ENCODE results near the gene IFNA17. TPM values are rescaled to one million over a fixed set of nuclear protein-coding genes. Genes with fewer than 3 reads are reported as not detected.

IFNA17 gene
- total RNA-seq: not detected
- polyA plus RNA-seq: not detected

DNA sequence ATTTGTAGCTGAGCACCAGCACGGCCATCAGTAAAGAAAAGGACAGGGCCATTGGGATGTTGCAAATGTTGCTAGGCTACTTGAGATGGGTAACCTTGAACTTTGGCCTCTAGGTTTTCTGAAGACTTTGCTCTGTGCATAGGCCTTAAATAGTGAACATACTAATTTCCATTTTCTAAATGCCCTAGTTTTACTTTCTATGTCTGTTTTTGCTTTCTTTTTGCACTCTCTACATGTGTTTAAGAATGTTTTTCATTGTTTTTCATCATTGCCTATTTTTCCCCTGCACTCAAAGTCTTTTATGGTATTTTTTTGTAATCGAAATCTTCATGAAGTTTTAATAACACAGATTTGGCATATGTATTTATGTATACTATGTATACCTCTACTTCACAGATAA is at the start of gene IFNA17:
TSS of gene IFNA17 (minus strand) at position 101 of the 400 bp plus-strand sequence. CDS start at position 52, 49 bp downstream.
- no peaks in the 10 kb centered on the region for H3K36me3 ChIP-seq
- no peaks in the 10 kb centered on the region for H3K27me3 ChIP-seq
- intact Hi-C loops (cut with DNase I): no loop called here
- H3K27ac ChIP-seq: no peak within 1 kb of the TSS
- no peak for TF ChIP-seq POLR2AphosphoS5 (IDR thresholded peaks at IDR 0.05)
- TF ChIP-seq, protein P1, sequence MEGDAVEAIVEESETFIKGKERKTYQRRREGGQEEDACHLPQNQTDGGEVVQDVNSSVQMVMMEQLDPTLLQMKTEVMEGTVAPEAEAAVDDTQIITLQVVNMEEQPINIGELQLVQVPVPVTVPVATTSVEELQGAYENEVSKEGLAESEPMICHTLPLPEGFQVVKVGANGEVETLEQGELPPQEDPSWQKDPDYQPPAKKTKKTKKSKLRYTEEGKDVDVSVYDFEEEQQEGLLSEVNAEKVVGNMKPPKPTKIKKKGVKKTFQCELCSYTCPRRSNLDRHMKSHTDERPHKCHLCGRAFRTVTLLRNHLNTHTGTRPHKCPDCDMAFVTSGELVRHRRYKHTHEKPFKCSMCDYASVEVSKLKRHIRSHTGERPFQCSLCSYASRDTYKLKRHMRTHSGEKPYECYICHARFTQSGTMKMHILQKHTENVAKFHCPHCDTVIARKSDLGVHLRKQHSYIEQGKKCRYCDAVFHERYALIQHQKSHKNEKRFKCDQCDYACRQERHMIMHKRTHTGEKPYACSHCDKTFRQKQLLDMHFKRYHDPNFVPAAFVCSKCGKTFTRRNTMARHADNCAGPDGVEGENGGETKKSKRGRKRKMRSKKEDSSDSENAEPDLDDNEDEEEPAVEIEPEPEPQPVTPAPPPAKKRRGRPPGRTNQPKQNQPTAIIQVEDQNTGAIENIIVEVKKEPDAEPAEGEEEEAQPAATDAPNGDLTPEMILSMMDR (IDR thresholded peaks at IDR 0.05): no peak
- no peak for TF ChIP-seq POLR2A (IDR thresholded peaks at IDR 0.05)
- TF ChIP-seq EP300 (IDR thresholded peaks at IDR 0.05): no peak
- WGBS, 2 donors: 77% methylated on average over 2 of the region's 2 CpGs
- no peak within 1 kb of the TSS for H3K4me3 ChIP-seq
- no peaks in the 10 kb centered on the region for H3K4me1 ChIP-seq
- DNase-seq: no peak
- H3K9me3 ChIP-seq: no peaks in the 10 kb centered on the region

DNA sequence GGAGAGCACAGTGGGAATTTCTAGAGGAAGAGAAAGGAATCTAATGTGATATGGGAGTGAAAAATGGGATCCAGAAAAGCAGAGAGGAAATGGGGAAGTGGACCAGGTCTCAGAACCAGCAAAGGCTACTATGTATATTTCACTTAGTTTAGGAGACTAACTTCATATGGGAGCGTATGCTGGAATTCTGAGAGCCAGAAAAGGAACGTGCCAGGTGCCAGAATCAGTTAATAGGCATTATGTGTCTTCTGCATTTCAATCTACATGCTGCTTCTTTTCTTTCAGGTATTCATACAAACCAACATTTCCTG is 40.3 kb upstream of the IFNA17 start:
- Histone ChIP-seq H3K36me3 (no peaks in the 10 kb centered on the region), H3K27me3 (no peaks in the 10 kb centered on the region), H3K4me1 (no peaks in the 10 kb centered on the region), H3K9me3 (no peaks in the 10 kb centered on the region), H3K4me3 (no peak overlapping the region), H3K27ac (no peak overlapping the region)
- intact Hi-C loops (cut with DNase I): no loop called here
- no peak for DNase-seq
- 57 to 66% methylated on average over 2 of the region's 2 CpGs for WGBS, 2 donors
- TF ChIP-seq POLR2AphosphoS5 (IDR thresholded peaks at IDR 0.05): no peak
- TF ChIP-seq, protein P1 (IDR thresholded peaks at IDR 0.05): no peak

- WGBS, 2 donors: 40 to 52% methylated on average over 4 of the region's 4 CpGs
- no peaks in the 10 kb centered on the region for H3K4me1 ChIP-seq
- no peaks in the 10 kb centered on the region for H3K9me3 ChIP-seq
- no peaks in the 10 kb centered on the region for H3K27me3 ChIP-seq
- H3K4me3 ChIP-seq: no peak overlapping the region
- TF ChIP-seq POLR2A (IDR thresholded peaks at IDR 0.05) (no peak), EP300 (IDR thresholded peaks at IDR 0.05) (no peak), POLR2AphosphoS5 (IDR thresholded peaks at IDR 0.05) (no peak)
- TF ChIP-seq, protein P1 (IDR thresholded peaks at IDR 0.05): no peak
- H3K36me3 ChIP-seq: no peaks in the 10 kb centered on the region
- intact Hi-C loops (cut with DNase I): no loop called here
- H3K27ac ChIP-seq: no peak overlapping the region
- no peak for DNase-seq
These were observed 39.7 kb upstream of the IFNA17 start for GRCh38 chr9:21267485-21268346.

- Histone ChIP-seq H3K27ac (no peak overlapping the region), H3K9me3 (no peaks in the 10 kb centered on the region), H3K4me3 (no peak overlapping the region), H3K27me3 (no peaks in the 10 kb centered on the region), H3K36me3 (no peaks in the 10 kb centered on the region), H3K4me1 (no peaks in the 10 kb centered on the region)
- no peak for TF ChIP-seq POLR2AphosphoS5 (IDR thresholded peaks at IDR 0.05)
- TF ChIP-seq, protein P1 (IDR thresholded peaks at IDR 0.05): no peak
- no peak for TF ChIP-seq POLR2A (IDR thresholded peaks at IDR 0.05)
- no peak for TF ChIP-seq EP300 (IDR thresholded peaks at IDR 0.05)
- intact Hi-C loops (cut with DNase I): no loop called here
- 48 to 51% methylated on average over 3 of the region's 3 CpGs for WGBS, 2 donors
- no peak for DNase-seq
These were observed 38.9 kb upstream of the IFNA17 start for GRCh38 chr9:21266733-21267484.

Data from sigmoid colon (tissue), 7 donors.